GM18502 (cell line): Measurements from ENCODE around the gene ROBO1.
"Not testable (repeated sequence)": the region's sequence is repeated elsewhere in the genome, so short reads cannot be mapped to it uniquely, and the experiment has no call there.

ENCODE experiments used
- ATAC-seq: cut with Tn5 transposase; IDR thresholded peaks from one replicate; pipeline ENCODE4 v1.9.1; 2021; ENCODE audit warnings: mild to moderate bottlenecking; ENCODE audit not compliant: unreplicated experiment, poor library complexity

Gene ROBO1

GRCh38 chr3:79560698-79561097 is 207.1 kb downstream of the ROBO1 start:
- ATAC-seq = no peak

GRCh38 chr3:79558943-79559342 is 208.9 kb downstream of the ROBO1 start:
- ATAC-seq = no peak

GRCh38 chr3:79555655-79556054 is 212.1 kb downstream of the ROBO1 start:
- no peak for ATAC-seq

GRCh38 chr3:79551997-79552396 is 215.8 kb downstream of the ROBO1 start:
- ATAC-seq = no peak

GRCh38 chr3:79551321-79551892 is 216.4 kb downstream of the ROBO1 start:
- no peak for ATAC-seq

- no peak for ATAC-seq
Observed at GRCh38 chr3:79543218-79543982, 224.4 kb downstream of the ROBO1 start.

GRCh38 chr3:79534727-79535126 is 233.1 kb downstream of the ROBO1 start:
- ATAC-seq = no peak

- ATAC-seq = no peak
Observed at GRCh38 chr3:79531566-79532295, 236.1 kb downstream of the ROBO1 start.

GRCh38 chr3:79521221-79521848 is 246.5 kb downstream of the ROBO1 start:
- ATAC-seq = peak; percentile 80

GRCh38 chr3:79517766-79518413 is 249.9 kb downstream of the ROBO1 start:
- no peak for ATAC-seq

GRCh38 chr3:79516795-79517194 is 251.0 kb downstream of the ROBO1 start:
- no peak for ATAC-seq

- no peak for ATAC-seq
Observed at GRCh38 chr3:79515072-79515471, 252.7 kb downstream of the ROBO1 start.

GRCh38 chr3:79514069-79514468 is 253.7 kb downstream of the ROBO1 start:
- no peak for ATAC-seq

- ATAC-seq = no peak
Observed at GRCh38 chr3:79506751-79507150, 261.0 kb downstream of the ROBO1 start.

GRCh38 chr3:79502216-79502681 is 265.5 kb downstream of the ROBO1 start:
- ATAC-seq = not testable (repeated sequence)

GRCh38 chr3:79497447-79498111 is 270.2 kb downstream of the ROBO1 start:
- peak; percentile 75 for ATAC-seq

- no peak for ATAC-seq
Observed at GRCh38 chr3:79491029-79491641, 276.7 kb downstream of the ROBO1 start.

- no peak for ATAC-seq
Observed at GRCh38 chr3:79490165-79491028, 277.4 kb downstream of the ROBO1 start.
